GM12878 (cell line): ENCODE data around the gene TCAF1.

ENCODE experiments used
- CREB1 ChIP-seq: IDR thresholded peaks from 2 replicates; pipeline ENCODE4 v1.6.1; 2012; ENCODE audit warnings: low read depth, mild to moderate bottlenecking, inconsistent platforms
- CTCF ChIP-seq, 3 experiments: IDR thresholded peaks in 2 of 3; conservative IDR thresholded peaks in 1 of 3; 2 replicates each; pipeline ENCODE4 v1.5.1; 2011; ENCODE audit warnings: low read depth in 3 of 3, low read length in 3 of 3, mild to moderate bottlenecking in 3 of 3, control low read depth in 2 of 3, moderate library complexity in 2 of 3, inconsistent platforms in 1 of 3, mixed read lengths in 1 of 3; ENCODE audit not compliant: control insufficient read depth in 2 of 3, insufficient read depth in 1 of 3; ENCODE audit errors: extremely low read depth in 1 of 3
- TARDBP ChIP-seq: IDR thresholded peaks from 2 replicates; pipeline ENCODE4 v1.6.1; 2016; ENCODE audit warnings: borderline replicate concordance

GRCh38 chr7:143898810-143899209, 3.2 kb downstream of the TCAF1 start:
- TF ChIP-seq CTCF (IDR thresholded peaks at IDR 0.05 in 2 of 3, conservative IDR thresholded peaks at IDR 0.05 in 1 of 3; ENCODE audit: control insufficient read depth in 2 of 3, extremely low read depth in 1 of 3, insufficient read depth in 1 of 3, low read depth in 3 of 3, low read length in 3 of 3) (no peak), CREB1 (no peak), TARDBP (no peak)
